Body of pancreas (tissue), 4 donors: ENCODE data around the gene TIAM1. TPM values are rescaled to one million over a fixed set of nuclear protein-coding genes. Genes with fewer than 3 reads are reported as not detected.

ENCODE experiments used
- ATAC-seq: fragments of 150-250 bp; one replicate; pipeline ENCODE4 v1.9.1; 2016
- DNase-seq, 4 donors: peaks; one replicate each; pipeline ENCODE4 v3.0.0-alpha.2; 2019
- H3K27ac ChIP-seq, 4 donors: fragments of 200-600 bp; sonication (generic); 1 replicate in 3 of 4; 2 replicates in 1 of 4; pipeline versions ENCODE4 v1.5.1 to v1.6.1; 2016 to 2019; ENCODE audit warnings: mild to moderate bottlenecking in 1 of 4, mixed read lengths in 1 of 4, moderate library complexity in 1 of 4
- H3K27me3 ChIP-seq, 2 donors: fragments of 200-600 bp; sonication (generic); one replicate each; pipeline ENCODE4 v1.6.0; 2016; ENCODE audit warnings: mild to moderate bottlenecking in 1 of 2
- H3K36me3 ChIP-seq, 2 donors: fragments of 200-600 bp; sonication (generic); replicated peaks in 1 of 2; 2 replicates each; pipeline ENCODE4 v1.5.1; 2016; ENCODE audit warnings: low read depth in 2 of 2; ENCODE audit not compliant: insufficient read depth in 1 of 2
- H3K4me1 ChIP-seq: fragments of 200-600 bp; sonication (generic); one replicate; pipeline ENCODE4 v1.6.0; 2016
- H3K4me3 ChIP-seq, 2 donors: fragments of 200-600 bp; sonication (generic); 1 replicate in 1 of 2; 2 replicates in 1 of 2; pipeline ENCODE4 v1.5.1; 2016 to 2019
- H3K9me3 ChIP-seq, 3 donors: fragments of 200-600 bp; sonication (generic); 1 replicate in 2 of 3; 2 replicates in 1 of 3; pipeline ENCODE4 v1.5.1; 2016
- CTCF ChIP-seq, 7 experiments: fragments of 450-650 bp in 4 of 7; fragments of 200-600 bp in 3 of 7; sonication (generic) in 3 of 7; IDR thresholded peaks; one replicate each; pipeline ENCODE4 v1.5.1; 2016 to 2019; ENCODE audit warnings: antibody characterized with exemption in 7 of 7
- POLR2A ChIP-seq, 3 donors: fragments of 450-650 bp; IDR thresholded peaks; one replicate each; pipeline ENCODE4 v1.6.1; 2016; ENCODE audit warnings: antibody characterized with exemption in 3 of 3, mild to moderate bottlenecking in 2 of 3
- WGBS, 2 donors: methylation state at CpG; one replicate each; pipeline ENCODE4 v1.1.5; 2017; 5-methylcytosine and 5-hydroxymethylcytosine counted together
- intact Hi-C: fragments of 100-400 bp; cut with DNase I; formaldehyde crosslinking; loops from one replicate; pipeline ENCODE4 v1.15.1; 2023
- total RNA-seq, 2 donors: library from RNA; depleted of rRNA; stranded (reverse); fragments of >200 nt; gene quantifications; one replicate each; pipeline ENCODE4 v1.1.0, GENCODE V29; 2016

The TIAM1 gene
- total RNA-seq, 2 donors from 2014 or later, result 3.6 to 8.8 TPM

DNA sequence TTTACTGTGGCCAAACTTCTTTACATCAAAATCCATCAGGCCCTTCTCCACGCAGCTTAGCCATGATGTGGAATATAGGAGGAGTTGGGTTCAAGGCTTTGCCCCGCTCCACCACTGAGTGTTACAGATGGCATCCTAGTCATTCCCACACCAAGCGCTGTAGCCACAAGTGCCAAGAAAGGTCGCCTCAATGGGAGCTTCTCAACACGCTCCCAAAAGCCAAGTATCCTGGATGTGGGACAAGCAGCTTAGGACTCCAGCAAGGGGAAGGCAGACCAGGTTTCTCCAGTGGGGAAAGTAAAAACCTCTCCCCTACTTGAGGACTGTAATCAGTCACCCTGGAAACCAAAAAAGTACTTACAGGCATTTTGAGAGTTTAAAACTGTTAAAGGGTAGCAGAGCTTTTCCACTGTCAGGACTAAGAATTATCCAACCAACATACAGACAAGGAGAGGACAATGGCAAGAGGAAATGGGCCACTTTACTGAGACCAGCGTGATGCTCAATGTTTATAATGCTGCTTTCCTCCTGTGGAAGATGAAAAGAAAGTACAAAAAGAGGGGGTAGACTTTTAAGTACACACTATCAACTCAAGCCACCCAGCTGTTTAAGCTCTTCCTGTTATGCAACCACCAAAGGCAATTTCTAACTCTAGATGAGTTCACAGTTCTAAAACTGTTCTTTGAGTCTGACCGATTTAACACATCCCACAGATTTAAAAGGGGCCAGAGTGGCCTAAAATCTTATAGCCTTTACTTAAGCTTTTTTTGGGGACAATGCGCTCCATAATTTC lies 185.1 kb downstream of the TIAM1 start:
- DNase-seq, result no peak
- Histone ChIP-seq H3K27ac (peak overlapping the region in 1 of 4 donors; percentile 20), H3K4me3 (no peak overlapping the region), H3K27me3 (no peaks in the 10 kb centered on the region), H3K36me3 (no peaks in the 10 kb centered on the region), H3K9me3 (no peaks in the 10 kb centered on the region), H3K4me1 (no peaks in the 10 kb centered on the region)
- ATAC-seq, result no peak
- WGBS, 2 donors, result 71 to 80% methylated on average over 8 of the region's 8 CpGs
- intact Hi-C loops, result no loop called here
- TF ChIP-seq CTCF (IDR thresholded peaks at IDR 0.05) (no peak), POLR2A (IDR thresholded peaks at IDR 0.05) (no peak)

- no peaks in the 10 kb centered on the region for H3K36me3 ChIP-seq
- DNase-seq (no peak), ATAC-seq (no peak)
- no peaks in the 10 kb centered on the region for H3K27me3 ChIP-seq
- no peak overlapping the region for H3K27ac ChIP-seq
- no peak for TF ChIP-seq POLR2A (IDR thresholded peaks at IDR 0.05)
- no peak for TF ChIP-seq CTCF (IDR thresholded peaks at IDR 0.05)
- H3K4me3 ChIP-seq, result no peak overlapping the region
- H3K9me3 ChIP-seq, result no peaks in the 10 kb centered on the region
- intact Hi-C loops, result no loop called here
- WGBS, 2 donors, result 39 to 43% methylated on average over 5 of the region's 5 CpGs
- no peaks in the 10 kb centered on the region for H3K4me1 ChIP-seq
Measured at GRCh38 chr21:31157756-31158155, 186.3 kb downstream of the TIAM1 start.

DNA sequence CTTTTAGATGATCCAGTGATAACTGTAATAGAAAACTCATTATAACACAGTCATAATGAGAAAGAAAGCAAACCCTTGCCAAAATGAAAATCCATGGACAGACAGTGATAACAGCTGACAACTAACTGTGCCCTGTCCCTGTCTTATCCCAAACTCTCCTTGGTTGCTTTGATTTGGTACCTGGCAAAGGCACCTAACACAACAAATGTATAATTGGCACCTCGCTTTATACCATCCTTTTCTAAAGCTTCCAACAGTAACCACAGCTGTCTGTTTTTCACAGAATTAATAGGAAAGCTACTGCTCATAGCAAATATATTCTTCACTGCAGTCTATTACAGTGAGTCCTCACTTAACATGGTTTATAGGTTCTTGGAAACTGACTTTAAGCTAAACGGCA lies 187.4 kb downstream of the TIAM1 start:
- ATAC-seq, result no peak
- DNase-seq, result no peak
- TF ChIP-seq POLR2A (IDR thresholded peaks at IDR 0.05), result no peak
- TF ChIP-seq CTCF (IDR thresholded peaks at IDR 0.05), result no peak
- H3K36me3 ChIP-seq, result no peaks in the 10 kb centered on the region
- no peaks in the 10 kb centered on the region for H3K9me3 ChIP-seq
- H3K4me1 ChIP-seq, result no peaks in the 10 kb centered on the region
- H3K27me3 ChIP-seq, result no peaks in the 10 kb centered on the region
- H3K27ac ChIP-seq, result no peak overlapping the region
- intact Hi-C loops, result no loop called here
- no peak overlapping the region for H3K4me3 ChIP-seq
- 83 to 91% methylated on average over 2 of the region's 2 CpGs for WGBS, 2 donors

DNA sequence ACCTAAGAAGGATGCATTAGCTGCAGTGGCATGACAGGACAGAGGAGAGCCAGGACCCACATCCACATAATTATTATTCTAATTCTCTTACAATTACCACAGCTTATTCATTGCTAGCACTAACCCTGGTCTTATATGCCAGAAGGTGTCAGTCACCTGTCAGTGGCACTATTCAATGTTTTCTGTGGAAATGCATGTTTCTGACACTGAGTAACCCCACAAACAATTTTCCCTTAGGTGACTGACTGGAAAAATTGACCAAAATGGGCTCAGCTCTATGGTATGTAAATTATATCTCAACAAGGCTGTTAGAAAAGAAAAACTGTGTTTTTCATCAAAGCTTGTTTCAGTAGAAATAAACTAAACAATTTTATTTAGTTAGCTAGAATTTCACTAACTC lies 187.9 kb downstream of the TIAM1 start:
- Histone ChIP-seq H3K27ac (no peak overlapping the region), H3K4me1 (no peaks in the 10 kb centered on the region), H3K36me3 (no peaks in the 10 kb centered on the region), H3K9me3 (no peaks in the 10 kb centered on the region), H3K27me3 (no peaks in the 10 kb centered on the region), H3K4me3 (no peak overlapping the region)
- TF ChIP-seq CTCF (IDR thresholded peaks at IDR 0.05), result no peak
- TF ChIP-seq POLR2A (IDR thresholded peaks at IDR 0.05), result no peak
- no peak for DNase-seq
- intact Hi-C loops, result no loop called here
- ATAC-seq, result no peak
